Ovary (tissue), 3 donors: ENCODE results near the gene KRT2.

Experiments used
- CTCF ChIP-seq, 3 donors: fragments of 450-650 bp in 2 of 3; fragments of 200-600 bp in 1 of 3; IDR thresholded peaks; one replicate each; pipeline versions ENCODE4 v1.5.1 to v1.8.0; 2016 to 2022; ENCODE audit warnings: antibody characterized with exemption in 3 of 3, mild to moderate bottlenecking in 1 of 3
- POLR2A ChIP-seq: fragments of 450-650 bp; IDR thresholded peaks from one replicate; pipeline ENCODE4 v1.6.1; 2017; ENCODE audit warnings: antibody characterized with exemption, mild to moderate bottlenecking, moderate library complexity
- donor health status: DM: no; HTN: no; CAD: no.

GRCh38 chr12:52690351-52691075, 38.5 kb upstream of the KRT2 start:
- TF ChIP-seq POLR2A (no peak), CTCF (IDR thresholded peaks at IDR 0.05) (no peak)
